Measurements from ENCODE around the gene DMRTB1.

Gene DMRTB1

GRCh38 chr1:53463961-53464899 is 5.0 kb downstream of the DMRTB1 start:
- no peak for DNase-seq (ENCODE audit: low spot score)

GRCh38 chr1:53465023-53465957 is 6.1 kb downstream of the DMRTB1 start:
- no peak for DNase-seq (ENCODE audit: low spot score)

DNA sequence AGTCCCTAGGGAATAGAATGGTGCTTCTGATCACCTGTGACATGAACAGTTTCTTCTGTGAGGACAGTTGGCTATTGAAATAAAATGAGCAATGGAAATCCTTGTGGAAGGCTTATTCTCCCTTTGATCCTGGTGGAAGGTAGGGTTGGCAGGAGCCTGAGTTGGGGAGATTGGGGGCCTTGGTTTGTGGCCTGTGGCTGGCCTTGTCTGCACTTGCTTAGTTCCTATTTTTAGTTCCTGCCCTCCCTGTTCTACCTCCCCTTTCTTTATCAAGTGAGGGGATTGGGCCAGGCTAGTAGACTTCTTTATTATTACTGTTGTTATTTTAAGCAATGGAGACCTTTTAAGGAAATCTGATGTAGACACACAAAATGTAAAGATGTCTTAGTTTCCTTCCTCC is 8.2 kb downstream of the DMRTB1 start:
- no peak for DNase-seq (ENCODE audit: low spot score)

DNA sequence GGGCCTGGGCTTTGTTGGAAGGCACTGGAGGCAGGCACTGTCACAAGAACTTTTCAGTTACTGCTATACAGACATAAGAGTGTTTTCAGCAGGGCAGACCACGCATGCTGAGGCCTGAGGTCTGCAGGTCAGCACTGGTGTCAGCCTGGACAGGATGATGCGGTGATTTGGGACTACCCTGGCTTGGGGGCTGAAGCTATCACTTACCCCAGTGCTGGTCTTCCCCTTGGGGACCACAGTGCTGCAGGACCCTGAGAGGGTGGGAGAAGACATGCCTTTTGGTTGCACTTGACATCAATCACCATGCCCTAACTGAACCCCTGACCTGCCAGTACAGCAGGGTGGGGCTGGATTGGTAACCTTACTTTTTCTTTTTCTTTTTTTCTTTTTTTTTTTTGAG is 9.2 kb downstream of the DMRTB1 start:
- DNase-seq (ENCODE audit: low spot score) = no peak

DNA sequence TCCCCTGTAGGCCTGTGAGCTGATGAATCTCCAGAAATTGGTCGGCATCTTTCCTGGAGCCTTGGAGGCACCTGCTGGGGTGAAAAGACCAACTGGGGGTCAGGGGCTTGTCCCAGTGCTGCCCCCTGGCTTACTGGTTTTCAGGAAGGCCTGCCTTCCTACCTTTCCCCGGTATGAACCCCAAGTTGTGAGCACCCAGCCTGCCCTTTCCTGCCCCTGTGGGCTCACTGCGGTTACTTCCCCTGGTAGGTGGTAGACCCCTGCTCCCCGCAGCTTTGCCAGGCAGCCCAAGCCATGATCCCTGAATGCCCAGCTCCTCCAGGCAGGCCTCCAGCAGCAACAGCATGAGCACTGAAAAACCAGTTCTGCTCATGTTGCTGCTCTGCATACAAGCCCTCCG is 10.2 kb downstream of the DMRTB1 start:
- no peak for DNase-seq (ENCODE audit: low spot score)

DNA sequence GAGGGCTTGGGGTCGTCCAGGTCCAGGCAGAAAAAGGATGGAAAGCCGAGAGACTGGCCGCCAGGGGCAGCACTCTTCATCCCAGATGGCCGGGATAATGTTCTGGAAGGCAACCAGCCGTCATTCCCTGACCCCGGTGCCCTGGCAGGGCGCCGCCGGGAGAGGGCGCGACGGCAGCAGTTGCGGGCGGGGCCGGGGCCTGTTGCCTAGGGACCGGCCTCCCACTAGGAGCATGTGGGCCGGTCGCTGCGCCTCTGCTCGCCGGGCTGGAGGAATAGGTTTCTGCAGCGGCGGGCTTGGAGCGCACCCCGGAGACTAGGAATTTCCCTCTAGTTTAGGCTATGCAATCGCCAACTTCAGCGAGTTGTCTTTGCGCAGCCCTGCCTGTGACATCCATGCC is 11.0 kb downstream of the DMRTB1 start:
- DNase-seq (ENCODE audit: low spot score) = peak; percentile 38

DNA sequence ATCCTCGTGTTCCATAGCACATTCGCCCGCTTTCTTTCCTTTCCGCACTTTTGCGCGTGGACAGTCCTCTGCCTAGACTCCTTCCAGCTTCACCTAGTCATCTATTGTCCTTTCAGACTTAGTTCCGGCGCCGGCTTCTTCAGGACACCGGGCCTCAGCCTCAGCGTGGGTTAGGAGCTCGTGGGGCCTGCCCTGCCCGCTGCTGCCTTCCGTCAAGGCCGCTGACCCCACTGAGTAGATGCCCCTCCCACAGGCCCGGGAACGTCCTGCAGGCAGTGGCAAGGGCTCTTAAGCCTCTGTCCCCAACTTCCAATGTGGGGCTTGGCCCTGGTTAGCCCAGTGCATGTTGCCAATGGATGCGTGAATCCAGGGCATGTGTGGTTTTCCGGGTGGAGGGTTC is 11.4 kb downstream of the DMRTB1 start:
- DNase-seq (ENCODE audit: low spot score) = no peak

- no peak for DNase-seq (ENCODE audit: low spot score)
These were observed 11.8 kb downstream of the DMRTB1 start for GRCh38 chr1:53471000-53471399.

- no peak for DNase-seq (ENCODE audit: low spot score)
These were observed 14.3 kb downstream of the DMRTB1 start for GRCh38 chr1:53473463-53473862.

DNA sequence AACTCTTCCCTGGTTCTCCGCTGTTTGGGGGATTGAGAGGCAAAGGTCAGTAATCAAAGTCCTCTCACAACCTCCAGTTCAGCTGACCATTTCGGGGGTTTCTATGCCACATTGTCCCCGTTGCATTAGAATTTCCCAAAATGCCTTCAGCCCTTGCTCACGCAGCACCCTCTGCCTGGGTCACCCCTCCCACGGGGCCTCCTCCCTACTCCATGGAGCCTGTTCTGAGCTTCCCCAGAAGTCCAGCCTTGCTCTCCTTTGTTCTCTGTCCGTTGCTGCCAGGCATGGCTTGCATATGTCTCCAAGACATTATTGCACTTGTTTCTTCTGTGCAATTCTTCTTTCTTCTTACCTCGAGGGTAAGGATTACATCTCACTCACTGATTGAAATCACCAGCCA is 16.5 kb downstream of the DMRTB1 start:
- no peak for DNase-seq (ENCODE audit: low spot score)

GRCh38 chr1:53476579-53476978 is 17.4 kb downstream of the DMRTB1 start:
- no peak for DNase-seq (ENCODE audit: low spot score)

DNA sequence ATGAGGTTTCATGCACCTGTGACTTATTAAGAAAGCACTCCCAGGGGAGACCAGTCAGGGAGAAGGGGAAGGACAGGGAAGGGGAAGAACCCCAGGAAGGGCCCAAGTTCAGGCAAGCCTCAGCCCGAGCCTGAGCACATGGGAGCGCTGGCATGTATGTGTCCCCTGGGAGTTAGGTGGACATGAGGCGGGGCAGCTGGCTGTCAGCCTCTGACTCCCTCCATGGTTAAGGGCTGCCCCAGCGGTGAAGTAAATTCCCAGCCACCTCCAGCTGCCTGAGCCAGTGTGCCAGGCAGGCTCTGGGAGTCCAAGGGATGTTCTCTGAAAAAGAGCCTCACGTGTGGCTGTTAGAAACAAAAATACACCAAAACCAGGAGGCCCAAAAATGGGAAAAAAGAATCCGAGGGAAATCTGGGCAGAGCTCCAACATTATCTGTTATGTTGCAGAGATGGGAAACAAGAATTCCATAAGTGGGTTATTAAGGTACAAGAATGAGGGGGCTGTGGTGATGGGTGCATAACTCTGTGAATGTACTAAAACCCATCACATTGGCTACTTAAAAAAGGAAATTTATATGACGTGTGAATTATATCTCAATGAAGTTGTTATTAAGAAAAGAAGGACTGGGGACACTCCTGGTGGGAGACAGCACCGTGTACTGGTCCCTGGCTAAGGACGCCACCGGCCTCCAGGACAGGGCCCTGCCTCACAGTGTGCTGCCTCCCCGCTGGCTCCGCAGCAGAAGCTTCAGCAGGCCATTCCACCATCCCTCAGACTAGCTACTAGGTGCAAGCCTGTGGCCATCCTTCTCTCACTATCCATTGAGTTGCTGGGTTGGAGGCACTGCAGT is 18.7 kb downstream of the DMRTB1 start:
- DNase-seq (ENCODE audit: low spot score) = peak; percentile 31

GRCh38 chr1:53478502-53478818 is 19.3 kb downstream of the DMRTB1 start:
- no peak for DNase-seq (ENCODE audit: low spot score)

GRCh38 chr1:53480678-53481077 is 21.5 kb downstream of the DMRTB1 start:
- no peak for DNase-seq (ENCODE audit: low spot score)

DNA sequence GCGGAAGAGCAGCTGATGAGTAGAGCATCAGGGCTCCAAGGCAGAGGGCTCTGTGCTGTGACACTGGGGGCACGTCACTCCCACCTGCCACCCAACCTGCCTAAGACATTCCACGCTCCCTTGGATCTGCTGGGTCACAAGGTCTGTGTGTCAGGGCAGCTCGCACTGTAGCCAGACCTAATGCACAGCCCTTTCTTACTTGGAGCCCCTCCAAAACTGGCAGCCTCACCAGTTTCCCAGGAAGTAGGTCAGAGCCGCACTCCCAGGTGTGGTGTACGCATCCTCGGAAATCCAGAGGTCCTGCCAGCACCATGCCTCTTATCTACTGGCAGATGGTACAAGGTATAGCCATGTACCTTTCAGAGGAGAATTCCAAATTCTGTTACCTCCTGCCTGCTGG is 22.3 kb downstream of the DMRTB1 start:
- DNase-seq (ENCODE audit: low spot score) = no peak

GRCh38 chr1:53482441-53483153 is 23.4 kb downstream of the DMRTB1 start:
- DNase-seq (ENCODE audit: low spot score) = no peak

DNA sequence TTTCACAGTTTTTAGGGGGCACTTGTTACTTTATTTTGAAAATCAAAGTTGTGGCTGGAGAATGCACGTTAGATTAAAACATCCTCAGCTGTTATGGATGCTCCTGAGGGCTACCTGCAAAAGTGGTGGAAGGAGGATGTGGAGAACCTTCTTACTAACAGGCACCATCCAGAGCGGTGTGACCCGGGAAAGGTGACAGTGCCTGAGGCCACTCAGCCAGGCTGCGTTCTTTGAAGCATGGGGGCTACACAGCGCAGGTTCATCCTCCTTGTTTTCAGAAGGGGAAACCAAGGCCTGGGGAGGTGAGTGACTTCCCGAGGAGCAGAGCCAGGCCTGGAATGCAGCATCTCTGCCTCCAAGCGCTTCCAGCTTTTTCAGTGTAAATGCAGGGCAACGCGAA is 24.0 kb downstream of the DMRTB1 start:
- no peak for DNase-seq (ENCODE audit: low spot score)

GRCh38 chr1:53483656-53484055 is 24.5 kb downstream of the DMRTB1 start:
- DNase-seq (ENCODE audit: low spot score) = no peak

DNA sequence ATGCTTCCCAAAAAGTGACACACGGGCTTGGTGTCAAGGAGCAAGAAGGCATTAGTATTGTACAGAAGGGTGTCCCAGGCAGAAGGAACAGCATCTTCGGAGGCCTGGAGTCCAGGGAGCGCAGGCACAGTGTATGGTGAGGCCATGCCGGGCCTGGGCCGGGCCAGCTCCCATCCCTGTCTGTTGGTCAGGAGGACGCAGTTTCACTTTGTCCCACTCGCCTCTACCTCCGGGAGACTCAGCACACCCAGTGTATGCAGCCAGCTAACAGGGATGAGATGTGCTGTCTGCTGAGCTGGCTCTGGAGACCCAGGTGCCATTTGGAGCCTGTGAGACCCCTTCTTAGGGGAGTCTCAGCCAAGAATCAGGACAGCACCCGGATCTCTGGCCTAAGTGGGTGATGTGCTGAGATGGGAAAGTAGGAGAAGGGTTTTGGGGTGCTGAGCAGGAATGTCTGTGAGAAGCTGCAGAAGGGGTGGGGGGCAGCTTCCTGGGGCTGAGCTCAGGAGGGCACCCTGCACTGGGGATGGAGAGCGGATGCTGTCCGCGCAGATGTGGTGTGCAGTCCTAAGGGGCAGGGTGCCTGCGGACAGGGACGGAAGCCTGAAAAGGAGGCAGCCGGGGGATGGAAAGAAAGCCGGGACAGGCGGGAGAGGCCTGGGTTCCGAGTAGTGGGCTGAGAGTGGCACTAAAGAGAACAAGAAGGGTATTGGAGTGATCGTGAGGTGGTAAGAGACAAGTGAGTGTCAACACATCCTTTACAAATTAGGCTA is 25.7 kb downstream of the DMRTB1 start:
- DNase-seq (ENCODE audit: low spot score) = no peak
